C4-2B (cell line): ENCODE measurements around the gene MICAL1.

Experiments used
- H3K27ac ChIP-seq: fragments of 450-650 bp; 2 replicates; pipeline ENCODE4 v1.5.1; 2017
- ZFX ChIP-seq: fragments of 450-650 bp; IDR thresholded peaks from 2 replicates; pipeline ENCODE4 v1.6.1; 2017
- TF ChIP-seq, protein P1 (sequence below): fragments of 450-650 bp; conservative IDR thresholded peaks from 2 replicates; pipeline ENCODE4 v1.5.1; 2017; ENCODE audit warnings: mild to moderate bottlenecking

Gene MICAL1

DNA sequence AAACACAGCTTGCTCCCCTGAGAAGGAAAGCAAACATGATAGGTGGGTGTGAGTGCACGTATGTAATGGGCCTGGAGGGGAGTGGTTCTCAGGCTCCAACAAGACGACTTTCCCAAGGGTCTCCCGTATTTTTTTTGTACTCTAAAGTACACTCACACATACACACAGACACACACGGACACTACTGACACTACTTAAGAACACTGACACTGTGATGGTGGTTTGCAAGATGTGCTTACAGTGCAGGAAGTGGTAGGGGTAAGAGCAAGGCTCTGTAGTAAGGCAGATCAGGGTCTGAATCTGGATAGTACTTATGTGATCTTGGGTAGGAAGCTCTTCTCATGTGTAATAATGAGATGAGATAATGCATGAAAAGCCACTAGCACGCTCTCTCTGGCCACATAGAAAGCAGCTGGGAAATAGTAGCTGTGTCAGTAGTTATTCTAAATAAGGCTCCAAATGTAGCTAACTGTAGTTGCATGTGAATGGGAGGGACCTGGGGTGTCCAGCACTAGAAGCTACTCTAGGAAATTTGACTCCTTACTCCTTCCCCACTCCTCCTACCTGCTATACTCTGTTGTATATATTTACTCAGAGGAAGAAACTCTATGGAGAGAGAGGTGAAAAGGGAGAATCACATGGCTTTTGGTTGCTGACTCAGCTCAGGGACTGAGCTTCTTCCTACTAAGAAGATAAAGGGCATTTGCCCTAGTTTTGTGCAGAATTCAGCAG is 35.8 kb upstream of the MICAL1 start:
- H3K27ac ChIP-seq: no peak overlapping the region
- TF ChIP-seq ZFX: no peak
- TF ChIP-seq, protein P1, sequence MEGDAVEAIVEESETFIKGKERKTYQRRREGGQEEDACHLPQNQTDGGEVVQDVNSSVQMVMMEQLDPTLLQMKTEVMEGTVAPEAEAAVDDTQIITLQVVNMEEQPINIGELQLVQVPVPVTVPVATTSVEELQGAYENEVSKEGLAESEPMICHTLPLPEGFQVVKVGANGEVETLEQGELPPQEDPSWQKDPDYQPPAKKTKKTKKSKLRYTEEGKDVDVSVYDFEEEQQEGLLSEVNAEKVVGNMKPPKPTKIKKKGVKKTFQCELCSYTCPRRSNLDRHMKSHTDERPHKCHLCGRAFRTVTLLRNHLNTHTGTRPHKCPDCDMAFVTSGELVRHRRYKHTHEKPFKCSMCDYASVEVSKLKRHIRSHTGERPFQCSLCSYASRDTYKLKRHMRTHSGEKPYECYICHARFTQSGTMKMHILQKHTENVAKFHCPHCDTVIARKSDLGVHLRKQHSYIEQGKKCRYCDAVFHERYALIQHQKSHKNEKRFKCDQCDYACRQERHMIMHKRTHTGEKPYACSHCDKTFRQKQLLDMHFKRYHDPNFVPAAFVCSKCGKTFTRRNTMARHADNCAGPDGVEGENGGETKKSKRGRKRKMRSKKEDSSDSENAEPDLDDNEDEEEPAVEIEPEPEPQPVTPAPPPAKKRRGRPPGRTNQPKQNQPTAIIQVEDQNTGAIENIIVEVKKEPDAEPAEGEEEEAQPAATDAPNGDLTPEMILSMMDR: no peak

DNA sequence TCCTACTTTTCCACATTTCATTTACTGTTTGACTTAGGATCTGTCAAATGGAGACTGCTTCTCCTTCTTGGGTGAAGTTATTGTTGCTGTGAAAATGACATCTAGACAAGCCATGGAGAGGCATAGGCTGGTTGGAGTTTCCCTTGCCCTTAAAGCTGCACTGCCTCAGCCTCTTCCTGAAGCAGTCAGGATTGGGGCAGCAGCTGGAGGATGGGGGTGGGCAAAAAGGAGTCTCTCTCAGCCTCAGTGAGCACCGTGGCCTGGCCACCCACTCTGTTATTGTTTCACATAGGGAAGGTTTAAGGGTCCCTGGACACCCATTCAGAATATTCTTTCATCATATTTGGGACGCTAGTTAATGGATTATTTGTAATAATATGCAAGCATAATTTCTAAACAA is 35.1 kb upstream of the MICAL1 start:
- TF ChIP-seq ZFX: no peak
- TF ChIP-seq, protein P1: no peak
- no peak overlapping the region for H3K27ac ChIP-seq

GRCh38 chr6:109488001-109488400 is 32.4 kb upstream of the MICAL1 start:
- TF ChIP-seq, protein P1: no peak
- no peak for TF ChIP-seq ZFX
- no peak overlapping the region for H3K27ac ChIP-seq

GRCh38 chr6:109486068-109486467 is 30.5 kb upstream of the MICAL1 start:
- no peak overlapping the region; the same call in 1 of the 2 replicates for H3K27ac ChIP-seq

DNA sequence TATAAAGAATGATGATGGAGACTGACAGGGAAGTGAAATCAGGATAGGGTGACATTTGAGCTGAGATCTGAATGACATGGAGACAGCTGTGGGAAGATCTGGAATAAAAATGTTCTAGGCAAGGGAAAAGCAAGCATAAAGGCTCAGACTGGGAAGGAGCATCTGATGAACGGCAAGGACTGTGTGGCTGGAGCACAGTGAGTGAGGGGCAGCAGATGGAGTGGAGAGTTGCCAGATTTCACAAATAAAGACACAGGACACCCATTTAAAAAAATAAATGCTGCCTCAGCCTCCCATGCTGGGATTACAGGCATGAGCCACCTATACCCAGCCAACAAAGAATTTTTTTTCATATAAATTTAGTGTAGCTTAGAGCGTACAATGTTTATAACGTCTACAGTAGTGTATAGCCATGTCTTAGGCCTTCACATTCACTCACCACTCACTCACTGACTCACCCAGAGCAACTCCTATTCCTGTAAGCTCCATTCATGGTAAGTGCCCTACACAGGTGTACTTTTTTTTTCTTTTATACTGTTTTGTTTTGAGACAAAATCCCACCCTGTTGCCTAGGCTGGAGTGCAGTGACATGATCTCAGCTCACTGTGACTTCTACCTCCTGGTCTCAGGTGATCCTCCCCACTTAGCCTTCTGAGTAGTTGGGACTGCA is 29.8 kb upstream of the MICAL1 start:
- TF ChIP-seq, protein P1: no peak
- no peak for TF ChIP-seq ZFX
- H3K27ac ChIP-seq: no peak overlapping the region; the same call in 1 of the 2 replicates

More at GRCh38 chr6:109486068-109486467, 30.5 kb upstream of the MICAL1 start:
- no peak for TF ChIP-seq ZFX
- TF ChIP-seq, protein P1: no peak

GRCh38 chr6:109484122-109484521 is 28.6 kb upstream of the MICAL1 start:
- TF ChIP-seq, protein P1: no peak
- no peak for TF ChIP-seq ZFX
- no peak overlapping the region for H3K27ac ChIP-seq

DNA sequence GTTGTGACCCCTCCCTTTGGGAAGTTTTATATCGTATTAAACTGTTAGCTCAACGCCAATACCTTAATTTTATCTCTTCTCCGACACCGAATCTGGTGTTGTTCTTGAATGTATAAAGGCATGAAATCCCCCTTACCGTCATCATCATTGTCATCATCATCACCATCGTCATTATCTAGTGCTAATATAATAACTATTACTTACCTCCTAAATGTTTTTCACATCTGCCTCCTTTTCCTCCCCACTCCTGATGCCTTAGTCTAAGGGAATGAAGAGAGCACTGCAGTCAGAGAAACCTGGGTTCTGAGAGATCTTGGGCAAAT is 28.1 kb upstream of the MICAL1 start:
- TF ChIP-seq, protein P1: no peak
- TF ChIP-seq ZFX: no peak
- no peak overlapping the region; the same call in 1 of the 2 replicates for H3K27ac ChIP-seq
